Right lobe of liver (tissue), 6 donors: ENCODE results near the gene SLC39A6. TPM values are rescaled to one million over a fixed set of nuclear protein-coding genes. Genes with fewer than 3 reads are reported as not detected.

ENCODE experiments used
- ATAC-seq, 4 donors: fragments of 200-7000 bp; cut with Tn5 transposase; one replicate each; pipeline ENCODE4 v1.9.1; 2020; ENCODE audit warnings: mild to moderate bottlenecking in 4 of 4, moderate library complexity in 4 of 4
- DNase-seq, 3 donors: peaks; one replicate each; pipeline ENCODE4 v3.0.0-alpha.2; 2020
- H3K27ac ChIP-seq, 3 donors: fragments of 200-600 bp; one replicate each; pipeline ENCODE4 v1.8.0; 2022
- H3K27me3 ChIP-seq, 2 donors: fragments of 200-600 bp; one replicate each; pipeline ENCODE4 v1.8.0; 2022
- H3K36me3 ChIP-seq, 4 donors: fragments of 200-600 bp; sonication (generic) in 1 of 4; one replicate each; pipeline versions ENCODE4 v1.5.1 to v1.8.0; 2017 to 2022; ENCODE audit warnings: control low read depth in 1 of 4
- H3K4me1 ChIP-seq, 4 donors: fragments of 200-600 bp; sonication (generic) in 1 of 4; one replicate each; pipeline versions ENCODE4 v1.5.1 to v1.8.0; 2017 to 2022; ENCODE audit warnings: control low read depth in 1 of 4
- H3K4me3 ChIP-seq, 3 donors: fragments of 200-600 bp; one replicate each; pipeline ENCODE4 v1.8.0; 2022
- H3K9me3 ChIP-seq, 4 donors: fragments of 200-600 bp; sonication (generic) in 1 of 4; one replicate each; pipeline versions ENCODE4 v1.5.1 to v1.8.0; 2017 to 2022; ENCODE audit warnings: control low read depth in 1 of 4
- CTCF ChIP-seq, 4 donors: fragments of 200-600 bp in 3 of 4; fragments of 450-650 bp in 1 of 4; IDR thresholded peaks; one replicate each; pipeline versions ENCODE4 v1.5.1 to v1.8.0; 2016 to 2022; ENCODE audit warnings: antibody characterized with exemption in 4 of 4, mild to moderate bottlenecking in 2 of 4
- POLR2A ChIP-seq: fragments of 450-650 bp; IDR thresholded peaks from one replicate; pipeline ENCODE4 v1.6.1; 2017; ENCODE audit warnings: antibody characterized with exemption, mild to moderate bottlenecking
- WGBS: methylation state at CpG from one replicate; pipeline ENCODE4 v1.1.6; 2018; ENCODE audit warnings: low coverage, low lambda C conversion rate; ENCODE audit not compliant: insufficient coverage; ENCODE audit errors: missing lambda C conversion rate; 5-methylcytosine and 5-hydroxymethylcytosine counted together
- intact Hi-C, 2 donors: fragments of 100-400 bp; cut with DNase I; formaldehyde crosslinking; loops; one replicate each; pipeline versions ENCODE4 v1.11.2 to v1.14.1; 2022
- total RNA-seq, 6 experiments: library from RNA; depleted of rRNA in 2 of 6; stranded (reverse); fragments of >200 nt in 2 of 6; fragmentation: NEBNext Ultra II Directional in 3 of 6; extraction: Animal tissue kit (Norgen Biotek cat#: 25700) in 3 of 6; gene quantifications; one replicate each; pipeline versions ENCODE4 v1.1.0 to v1.2.4, GENCODE V29; 2016 to 2023
- donor health status: DM: no; HTN: yes; CAD: no.
- donor health status: DM: no; HTN: no; CAD: no.
- donor health status: DM: no; HTN: no; CAD: no.
- donor health status: DM: no; HTN: yes; CAD: no.
- donor health status: DM: no; HTN: yes; CAD: no.

The SLC39A6 gene
- total RNA-seq, 6 experiments from 2014 or later = 6.5 to 13.2 (median 8.7) TPM

GRCh38 chr18:36143391-36143790 is 14.3 kb upstream of the SLC39A6 start:
- DNase-seq (no peak), ATAC-seq (no peak)
- H3K9me3 ChIP-seq = no peaks in the 10 kb centered on the region
- no peaks in the 10 kb centered on the region for H3K27me3 ChIP-seq
- no peaks in the 10 kb centered on the region for H3K4me1 ChIP-seq
- peaks cover 0 to 91% (median 29%) of the 10 kb centered on the region in 4 donors for H3K36me3 ChIP-seq
- intact Hi-C loops = no loop called here
- TF ChIP-seq CTCF (IDR thresholded peaks at IDR 0.05) (no peak), POLR2A (no peak)
- H3K27ac ChIP-seq = no peak overlapping the region
- H3K4me3 ChIP-seq = no peak overlapping the region
- WGBS = 100% methylated on average over 1 of the region's 2 CpGs

- 75% methylated on average over 2 of the region's 3 CpGs for WGBS
- Histone ChIP-seq H3K27ac (no peak overlapping the region), H3K9me3 (no peaks in the 10 kb centered on the region), H3K36me3 (peaks cover 0 to 90% (median 32%) of the 10 kb centered on the region in 4 donors), H3K4me1 (no peaks in the 10 kb centered on the region), H3K4me3 (no peak overlapping the region), H3K27me3 (no peaks in the 10 kb centered on the region)
- DNase-seq (no peak), ATAC-seq (no peak)
- intact Hi-C loops = no loop called here
- TF ChIP-seq CTCF (IDR thresholded peaks at IDR 0.05) (no peak), POLR2A (no peak)
Observed at GRCh38 chr18:36142751-36143150, 13.6 kb upstream of the SLC39A6 start.

GRCh38 chr18:36141576-36141975 is 12.4 kb upstream of the SLC39A6 start:
- TF ChIP-seq CTCF (IDR thresholded peaks at IDR 0.05) (no peak), POLR2A (no peak)
- 85% methylated on average over 4 of the region's 4 CpGs for WGBS
- Histone ChIP-seq H3K4me1 (no peaks in the 10 kb centered on the region), H3K27ac (no peak overlapping the region), H3K36me3 (peaks cover 0 to 87% (median 32%) of the 10 kb centered on the region in 4 donors), H3K9me3 (no peaks in the 10 kb centered on the region), H3K27me3 (no peaks in the 10 kb centered on the region), H3K4me3 (no peak overlapping the region)
- ATAC-seq (no peak), DNase-seq (no peak)
- intact Hi-C loops = no loop called here

GRCh38 chr18:36139245-36139644 is 10.1 kb upstream of the SLC39A6 start:
- Histone ChIP-seq H3K9me3 (no peaks in the 10 kb centered on the region), H3K27me3 (no peaks in the 10 kb centered on the region), H3K36me3 (peaks cover 0 to 75% (median 24%) of the 10 kb centered on the region in 4 donors), H3K4me3 (no peak overlapping the region), H3K4me1 (no peaks in the 10 kb centered on the region), H3K27ac (no peak overlapping the region)
- DNase-seq (no peak), ATAC-seq (no peak)
- 93% methylated on average over 4 of the region's 5 CpGs for WGBS
- TF ChIP-seq CTCF (IDR thresholded peaks at IDR 0.05) (no peak), POLR2A (no peak)
- intact Hi-C loops = no loop called here

- Histone ChIP-seq H3K27ac (peak overlapping the region in 1 of 3 donors; percentile 7), H3K4me1 (peaks cover 0 to 15% (median 2%) of the 10 kb centered on the region in 4 donors), H3K36me3 (peaks cover 0 to 44% (median 12%) of the 10 kb centered on the region in 4 donors), H3K27me3 (no peaks in the 10 kb centered on the region), H3K9me3 (no peaks in the 10 kb centered on the region), H3K4me3 (no peak overlapping the region)
- no peak for TF ChIP-seq POLR2A
- TF ChIP-seq CTCF (IDR thresholded peaks at IDR 0.05) = no peak
- DNase-seq = no peak
- peak in 1 of 4 donors; percentile 51 for ATAC-seq
- WGBS = 64% methylated on average over 1 of the region's 1 CpG
- intact Hi-C loops = no loop called here
Observed at GRCh38 chr18:36135264-36135663, 6.1 kb upstream of the SLC39A6 start.
